SK-N-SH treated with all-trans-retinoic acid at 6 μM for 48 hours (cell line): Measurements from ENCODE around the gene GNMT.

ENCODE experiments used
- ATAC-seq: fragments of 200-7000 bp; cut with Tn5 transposase; 3 replicates; pipeline ENCODE4 v1.9.1; 2020; ENCODE audit warnings: mild to moderate bottlenecking, moderate library complexity
- ARNTL ChIP-seq: fragments of 450-650 bp; formaldehyde crosslinking; IDR thresholded peaks from 2 replicates; pipeline ENCODE4 v1.5.0; 2020; ENCODE audit warnings: low read depth, mild to moderate bottlenecking, moderate library complexity, borderline replicate concordance
- BACH2 ChIP-seq: fragments of 250-450 bp; sonication (Bioruptor Pico); IDR thresholded peaks from 2 replicates; pipeline ENCODE4 v1.9.0; 2021; ENCODE audit warnings: mild to moderate bottlenecking, borderline replicate concordance
- CREB5 ChIP-seq: fragments of 250-450 bp; sonication (Bioruptor Pico); IDR thresholded peaks from 2 replicates; pipeline ENCODE4 v1.5.1; 2020; ENCODE audit warnings: low read depth, mild to moderate bottlenecking, moderate library complexity
- CSDC2 ChIP-seq: fragments of 250-450 bp; sonication (Bioruptor Pico); IDR thresholded peaks from 2 replicates; pipeline ENCODE4 v1.5.0; 2020; ENCODE audit warnings: mild to moderate bottlenecking, moderate library complexity
- CSRNP3 ChIP-seq: fragments of 250-450 bp; sonication (Bioruptor Pico); IDR thresholded peaks from 2 replicates; pipeline ENCODE4 v1.5.1; 2021; ENCODE audit warnings: mild to moderate bottlenecking, moderate library complexity
- ESRRG ChIP-seq: fragments of 250-450 bp; sonication (Bioruptor Pico); IDR thresholded peaks from 2 replicates; pipeline ENCODE4 v1.6.1; 2021; ENCODE audit warnings: mild to moderate bottlenecking
- GLIS3 ChIP-seq: fragments of 250-450 bp; sonication (Bioruptor Pico); IDR thresholded peaks from 2 replicates; pipeline ENCODE4 v1.5.0; 2020; ENCODE audit warnings: mild to moderate bottlenecking, moderate library complexity
- ISL1 ChIP-seq: fragments of 250-450 bp; sonication (Bioruptor Pico); IDR thresholded peaks from 2 replicates; pipeline ENCODE4 v2.1.2; 2022; ENCODE audit warnings: mild to moderate bottlenecking, moderate library complexity
- OSR1 ChIP-seq: fragments of 250-450 bp; sonication (Bioruptor Pico); IDR thresholded peaks from 2 replicates; pipeline ENCODE4 v1.8.0; 2022; ENCODE audit warnings: moderate library complexity, mild to moderate bottlenecking, inconsistent platforms
- PATZ1 ChIP-seq: fragments of 250-450 bp; sonication (Bioruptor Pico); IDR thresholded peaks from 2 replicates; pipeline ENCODE4 v1.8.0; 2020; ENCODE audit warnings: mild to moderate bottlenecking, moderate library complexity, borderline replicate concordance
- POU6F1 ChIP-seq: fragments of 250-450 bp; sonication (Bioruptor Pico); IDR thresholded peaks from 2 replicates; pipeline ENCODE4 v1.8.0; 2021; ENCODE audit warnings: low read depth, mild to moderate bottlenecking, moderate library complexity, borderline replicate concordance
- PPARA ChIP-seq: fragments of 250-450 bp; sonication (Bioruptor Pico); IDR thresholded peaks from 2 replicates; pipeline ENCODE4 v1.5.0; 2020; ENCODE audit warnings: mild to moderate bottlenecking, borderline replicate concordance
- RARB ChIP-seq: fragments of 250-450 bp; sonication (Bioruptor Pico); IDR thresholded peaks from 2 replicates; pipeline ENCODE4 v1.8.0; 2021; ENCODE audit warnings: mild to moderate bottlenecking, moderate library complexity
- SNAI2 ChIP-seq: fragments of 250-450 bp; sonication (Bioruptor Pico); IDR thresholded peaks from 2 replicates; pipeline ENCODE4 v1.5.0; 2020; ENCODE audit warnings: mild to moderate bottlenecking, moderate library complexity
- TCF4 ChIP-seq: fragments of 250-450 bp; sonication (Bioruptor Pico); IDR thresholded peaks from 2 replicates; pipeline ENCODE4 v1.8.0; 2021; ENCODE audit warnings: mild to moderate bottlenecking, moderate library complexity, borderline replicate concordance
- TOX ChIP-seq: fragments of 250-450 bp; sonication (Bioruptor Pico); IDR thresholded peaks from 2 replicates; pipeline ENCODE4 v1.8.0; 2021; ENCODE audit warnings: mild to moderate bottlenecking, moderate library complexity, borderline replicate concordance
- TSHZ2 ChIP-seq: fragments of 250-450 bp; sonication (Bioruptor Pico); IDR thresholded peaks from 2 replicates; pipeline ENCODE4 v1.5.0; 2020; ENCODE audit warnings: mild to moderate bottlenecking, moderate library complexity
- ZC3H10 ChIP-seq: fragments of 250-450 bp; sonication (Bioruptor Pico); IDR thresholded peaks from 2 replicates; pipeline ENCODE4 v1.5.1; 2021; ENCODE audit warnings: mild to moderate bottlenecking, moderate library complexity
- ZFP3 ChIP-seq: fragments of 250-450 bp; sonication (Bioruptor Pico); IDR thresholded peaks from 2 replicates; pipeline ENCODE4 v1.5.0; 2020; ENCODE audit warnings: mild to moderate bottlenecking, moderate library complexity
- ZFP30 ChIP-seq: fragments of 450-650 bp; formaldehyde crosslinking; IDR thresholded peaks from 2 replicates; pipeline ENCODE4 v1.5.0; 2022; ENCODE audit warnings: mild to moderate bottlenecking, moderate library complexity
- ZNF565 ChIP-seq: fragments of 450-650 bp; formaldehyde crosslinking; conservative IDR thresholded peaks from 2 replicates; pipeline ENCODE4 v1.5.0; 2020; ENCODE audit warnings: low read depth, mild to moderate bottlenecking, moderate library complexity
- ZNF70 ChIP-seq: fragments of 450-650 bp; formaldehyde crosslinking; IDR thresholded peaks from 2 replicates; pipeline ENCODE4 v1.5.0; 2020; ENCODE audit warnings: mild to moderate bottlenecking, moderate library complexity
- ZNF8 ChIP-seq: fragments of 450-650 bp; formaldehyde crosslinking; IDR thresholded peaks from 2 replicates; pipeline ENCODE4 v1.5.0; 2020; ENCODE audit warnings: mild to moderate bottlenecking, moderate library complexity

The GNMT gene

GRCh38 chr6:42914546-42914945 is 46.0 kb upstream of the GNMT start:
- no peak for ATAC-seq

GRCh38 chr6:42915732-42916131 is 44.8 kb upstream of the GNMT start, which contains the start of gene PTCRA:
Gene PTCRA, plus strand, starts transcription at chr6:42916053. Its CDS starts 17 bp downstream, at chr6:42916070.
- no peak for ATAC-seq
- TF ChIP-seq ZNF8 (CRISPR knock-in tag) (no peak), SNAI2 (CRISPR knock-in tag) (no peak), TSHZ2 (no peak), ZFP30 (CRISPR knock-in tag) (no peak), GLIS3 (CRISPR knock-in tag) (no peak), PPARA (CRISPR knock-in tag) (no peak), CSRNP3 (no peak), ESRRG (no peak), OSR1 (CRISPR knock-in tag) (no peak), PATZ1 (CRISPR knock-in tag) (no peak), ARNTL (no peak), ZNF70 (CRISPR knock-in tag) (no peak), RARB (CRISPR knock-in tag) (no peak), POU6F1 (CRISPR knock-in tag) (no peak), ZFP3 (CRISPR knock-in tag) (no peak), TCF4 (CRISPR knock-in tag) (no peak), ZNF565 (CRISPR knock-in tag) (no peak)

More at GRCh38 chr6:42914546-42914945, 46.0 kb upstream of the GNMT start:
- TF ChIP-seq TOX (CRISPR knock-in tag) (no peak), ZC3H10 (no peak), BACH2 (CRISPR knock-in tag) (no peak), ARNTL (no peak), ISL1 (no peak), SNAI2 (CRISPR knock-in tag) (no peak), RARB (CRISPR knock-in tag) (no peak), ESRRG (no peak), ZNF565 (CRISPR knock-in tag) (no peak), CSDC2 (CRISPR knock-in tag) (no peak), GLIS3 (CRISPR knock-in tag) (no peak), ZNF8 (CRISPR knock-in tag) (no peak), PATZ1 (CRISPR knock-in tag) (no peak), ZFP3 (CRISPR knock-in tag) (no peak), OSR1 (CRISPR knock-in tag) (no peak), CREB5 (CRISPR knock-in tag) (no peak), POU6F1 (CRISPR knock-in tag) (no peak)
